ENCODE data around the gene CHPF. TPM values are rescaled to one million over a fixed set of nuclear protein-coding genes. Genes with fewer than 3 reads are reported as not detected.

CHPF gene
- total RNA-seq, 1 experiment from 2014 or later, result 81.2 TPM

DNA sequence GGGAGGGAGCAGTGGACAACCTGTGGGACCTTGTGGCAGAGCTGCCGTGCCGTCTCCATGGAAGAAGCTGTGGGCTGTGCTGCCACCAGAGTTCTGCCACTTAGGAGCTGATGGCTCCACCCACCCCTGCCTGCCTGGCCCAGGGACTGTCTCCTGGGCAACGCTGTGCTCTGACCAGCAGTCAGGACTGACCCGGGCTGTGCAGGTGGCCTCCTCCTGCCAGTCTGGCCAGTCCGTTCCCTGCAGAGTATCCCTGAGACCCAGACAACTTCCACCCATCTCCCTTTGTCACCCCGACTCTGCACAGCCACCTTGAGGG is 16.6 kb downstream of the CHPF start:
- DNase-seq (ENCODE audit: unreplicated experiment), result no peak
- Mint-ChIP-seq H3K4me1 (ENCODE audit: insufficient read depth, unreplicated experiment) (peaks cover 3% of the 10 kb centered on the region), H3K27me3 (ENCODE audit: insufficient read depth, unreplicated experiment) (peaks cover 67% of the 10 kb centered on the region), H3K27ac (ENCODE audit: low read depth, unreplicated experiment) (no peak overlapping the region), H3K36me3 (ENCODE audit: insufficient read depth, unreplicated experiment) (no peaks in the 10 kb centered on the region), H3K4me3 (ENCODE audit: unreplicated experiment) (no peak overlapping the region), H3K9me3 (ENCODE audit: unreplicated experiment) (no peaks in the 10 kb centered on the region)
- CTCF ChIA-PET, result interaction anchor here (0.5 to 11.3 kb wide), 10 partner anchors 8 to 368 kb away, joined by 3 to 287 read pairs (median 5); partner anchors contain the start of gene GMPPA
- intact Hi-C loops (cut with micrococcal nuclease), result no loop called here
- POLR2A ChIA-PET, result interaction anchor here (1.1 to 1.5 kb wide), 3 partner anchors 31 to 162 kb away, joined by 3 to 5 read pairs (median 3); a partner anchor contains a TSS
- TF ChIP-seq, protein P1, sequence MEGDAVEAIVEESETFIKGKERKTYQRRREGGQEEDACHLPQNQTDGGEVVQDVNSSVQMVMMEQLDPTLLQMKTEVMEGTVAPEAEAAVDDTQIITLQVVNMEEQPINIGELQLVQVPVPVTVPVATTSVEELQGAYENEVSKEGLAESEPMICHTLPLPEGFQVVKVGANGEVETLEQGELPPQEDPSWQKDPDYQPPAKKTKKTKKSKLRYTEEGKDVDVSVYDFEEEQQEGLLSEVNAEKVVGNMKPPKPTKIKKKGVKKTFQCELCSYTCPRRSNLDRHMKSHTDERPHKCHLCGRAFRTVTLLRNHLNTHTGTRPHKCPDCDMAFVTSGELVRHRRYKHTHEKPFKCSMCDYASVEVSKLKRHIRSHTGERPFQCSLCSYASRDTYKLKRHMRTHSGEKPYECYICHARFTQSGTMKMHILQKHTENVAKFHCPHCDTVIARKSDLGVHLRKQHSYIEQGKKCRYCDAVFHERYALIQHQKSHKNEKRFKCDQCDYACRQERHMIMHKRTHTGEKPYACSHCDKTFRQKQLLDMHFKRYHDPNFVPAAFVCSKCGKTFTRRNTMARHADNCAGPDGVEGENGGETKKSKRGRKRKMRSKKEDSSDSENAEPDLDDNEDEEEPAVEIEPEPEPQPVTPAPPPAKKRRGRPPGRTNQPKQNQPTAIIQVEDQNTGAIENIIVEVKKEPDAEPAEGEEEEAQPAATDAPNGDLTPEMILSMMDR (IDR thresholded peaks at IDR 0.05; ENCODE audit: unreplicated experiment), result no peak
- no TSS peak for BruUV-seq (replicated peaks)

DNA sequence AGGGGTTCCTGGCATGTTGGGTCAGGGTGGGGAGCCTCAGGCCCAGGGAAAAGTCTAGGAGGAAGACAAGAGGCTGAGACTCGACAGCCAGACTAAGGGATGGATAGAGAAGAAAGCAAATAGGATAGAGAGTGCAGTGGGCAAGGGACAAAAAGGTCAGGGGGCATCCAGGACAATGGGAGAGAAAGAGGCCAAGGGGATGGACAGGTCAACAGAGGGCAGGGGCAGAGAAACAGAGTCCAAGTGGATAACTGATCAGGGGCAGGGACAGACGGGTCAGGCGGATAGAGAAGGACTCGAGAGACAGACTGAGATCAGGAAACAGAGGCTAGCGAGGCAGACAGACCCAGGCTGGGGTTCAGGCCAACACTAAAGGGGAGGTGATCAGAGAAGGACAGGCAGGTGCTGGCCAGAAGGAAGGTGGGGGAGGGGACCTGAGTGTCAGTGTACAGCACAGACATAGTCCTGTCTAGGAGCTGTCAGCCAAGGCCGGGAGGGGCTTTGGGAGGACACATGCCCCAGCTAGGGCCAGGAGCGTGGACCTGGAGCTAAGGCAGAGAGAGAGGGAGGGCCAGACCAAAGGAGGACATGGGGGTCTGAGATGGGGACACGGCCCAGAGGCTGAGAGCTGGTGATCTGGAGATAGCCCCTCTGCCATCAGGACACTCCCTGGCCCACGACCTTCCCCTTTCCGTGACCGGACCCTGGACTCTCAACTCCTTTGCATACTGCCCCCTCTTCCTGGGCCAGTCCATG is 17.1 kb downstream of the CHPF start:
- Mint-ChIP-seq H3K27me3 (ENCODE audit: insufficient read depth, unreplicated experiment) (peaks cover 71% of the 10 kb centered on the region), H3K4me3 (ENCODE audit: unreplicated experiment) (no peak overlapping the region), H3K27ac (ENCODE audit: low read depth, unreplicated experiment) (no peak overlapping the region)

DNA sequence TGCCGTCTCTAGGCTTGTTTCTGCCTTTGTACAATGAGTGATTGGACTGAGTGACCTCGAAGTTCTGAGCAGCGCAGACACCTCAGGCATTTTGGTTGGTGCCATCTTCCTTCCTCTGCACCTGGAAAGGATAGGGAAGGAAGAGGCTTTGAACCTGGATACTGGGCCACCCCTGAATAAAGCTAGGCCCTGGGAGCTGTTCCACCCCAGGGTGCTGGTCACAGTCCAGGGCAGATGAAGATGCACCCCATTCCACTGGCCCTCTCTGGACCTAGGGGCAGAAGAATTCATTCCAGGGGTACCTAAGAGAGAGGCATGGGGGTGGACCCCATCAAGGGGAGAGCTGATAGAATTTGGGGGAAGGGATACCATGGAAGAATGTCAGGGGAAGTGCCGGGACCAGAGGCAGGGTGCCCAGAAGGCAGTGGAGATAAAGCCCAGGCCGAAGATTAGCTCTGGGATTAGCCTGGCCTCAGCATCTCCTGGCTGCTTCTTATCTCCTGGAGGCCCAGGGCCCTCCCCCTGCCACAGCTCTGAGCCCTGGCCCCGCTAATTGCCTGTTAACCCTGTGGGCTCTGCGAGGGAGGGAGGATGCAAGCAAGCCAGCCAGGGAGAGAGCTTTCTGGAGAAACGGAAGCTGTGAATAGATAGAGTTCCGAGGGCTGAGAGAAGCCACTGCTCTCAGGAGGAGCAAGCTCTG is 17.9 kb downstream of the CHPF start:
- intact Hi-C loops (cut with micrococcal nuclease), result no loop called here
- ChIA-PET CTCF (interaction anchor here (0.5 to 11.3 kb wide), 8 partner anchors 16 to 161 kb away, joined by 3 to 287 read pairs (median 3); no protein-coding TSS in a partner anchor), POLR2A (interaction anchor here (0.9 to 1.5 kb wide), 2 partner anchors 18 to 163 kb away, joined by 3 read pairs; partner anchors contain the start of gene TMEM198)
- H3K9me3 Mint-ChIP-seq (ENCODE audit: unreplicated experiment), result no peaks in the 10 kb centered on the region
- no peak overlapping the region for H3K4me3 Mint-ChIP-seq (ENCODE audit: unreplicated experiment)
- no TSS peak for BruUV-seq (replicated peaks)
- H3K4me1 Mint-ChIP-seq (ENCODE audit: insufficient read depth, unreplicated experiment), result peaks cover 13% of the 10 kb centered on the region
- TF ChIP-seq, protein P1 (IDR thresholded peaks at IDR 0.05; ENCODE audit: unreplicated experiment), result no peak
- peaks cover 66% of the 10 kb centered on the region for H3K27me3 Mint-ChIP-seq (ENCODE audit: insufficient read depth, unreplicated experiment)
- no peak for DNase-seq (ENCODE audit: unreplicated experiment)
- H3K27ac Mint-ChIP-seq (ENCODE audit: low read depth, unreplicated experiment), result no peak overlapping the region
- H3K36me3 Mint-ChIP-seq (ENCODE audit: insufficient read depth, unreplicated experiment), result no peaks in the 10 kb centered on the region

More for the DNA sequence above, 17.1 kb downstream of the CHPF start:
- POLR2A ChIA-PET, result interaction anchor here (1.1 to 1.4 kb wide), 2 partner anchors 31 to 123 kb away, joined by 3 to 5 read pairs; a partner anchor contains a TSS
- TF ChIP-seq, protein P1 (IDR thresholded peaks at IDR 0.05; ENCODE audit: unreplicated experiment), result no peak
- no peaks in the 10 kb centered on the region for H3K9me3 Mint-ChIP-seq (ENCODE audit: unreplicated experiment)
- no TSS peak for BruUV-seq (replicated peaks)
- CTCF ChIA-PET, result interaction anchor here (0.5 to 11.3 kb wide), 6 partner anchors 17 to 125 kb away, joined by 3 to 287 read pairs (median 4); partner anchors contain the start of gene GMPPA
- peaks cover 8% of the 10 kb centered on the region for H3K4me1 Mint-ChIP-seq (ENCODE audit: insufficient read depth, unreplicated experiment)
- H3K36me3 Mint-ChIP-seq (ENCODE audit: insufficient read depth, unreplicated experiment), result no peaks in the 10 kb centered on the region
- intact Hi-C loops (cut with micrococcal nuclease), result no loop called here
- no peak for DNase-seq (ENCODE audit: unreplicated experiment)

DNA sequence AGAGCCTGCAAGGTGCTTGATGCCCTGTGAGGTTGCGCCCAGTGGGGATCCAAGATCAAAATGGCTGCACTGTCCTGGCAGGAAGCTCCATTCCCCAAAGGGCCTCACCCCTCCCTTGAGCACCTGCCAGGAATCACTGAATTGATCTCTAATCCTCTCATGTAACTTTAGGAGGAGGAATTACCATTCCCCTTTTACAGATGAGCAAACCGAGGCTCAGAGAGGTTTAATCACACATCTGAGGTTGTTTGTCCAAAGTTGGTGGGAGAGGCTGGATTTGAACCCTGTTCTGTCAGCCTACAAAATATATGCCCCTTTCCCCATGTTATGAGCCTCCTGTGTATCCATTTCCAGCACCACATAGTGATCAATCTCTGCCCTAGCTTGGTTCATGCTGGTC is 18.8 kb downstream of the CHPF start:
- peaks cover 18% of the 10 kb centered on the region for H3K4me1 Mint-ChIP-seq (ENCODE audit: insufficient read depth, unreplicated experiment)
- H3K27ac Mint-ChIP-seq (ENCODE audit: low read depth, unreplicated experiment), result no peak overlapping the region
- H3K9me3 Mint-ChIP-seq (ENCODE audit: unreplicated experiment), result no peaks in the 10 kb centered on the region
- intact Hi-C loops (cut with micrococcal nuclease), result no loop called here
- DNase-seq (ENCODE audit: unreplicated experiment), result no peak
- BruUV-seq (replicated peaks), result no TSS peak
- peaks cover 58% of the 10 kb centered on the region for H3K27me3 Mint-ChIP-seq (ENCODE audit: insufficient read depth, unreplicated experiment)
- no peaks in the 10 kb centered on the region for H3K36me3 Mint-ChIP-seq (ENCODE audit: insufficient read depth, unreplicated experiment)
- CTCF ChIA-PET, result interaction anchor here (1.8 to 11.3 kb wide), 2 partner anchors 25 to 124 kb away, joined by 5 to 287 read pairs; partner anchors contain the start of gene GMPPA
- TF ChIP-seq, protein P1 (IDR thresholded peaks at IDR 0.05; ENCODE audit: unreplicated experiment), result no peak
- POLR2A ChIA-PET, result interaction anchor here (1.5 kb wide), 1 partner anchor 164 kb away, joined by 3 read pairs; no protein-coding TSS in a partner anchor
- H3K4me3 Mint-ChIP-seq (ENCODE audit: unreplicated experiment), result no peak overlapping the region
